Chondrocyte (in vitro differentiated cells): ENCODE results near the gene PARN. TPM values are rescaled to one million over a fixed set of nuclear protein-coding genes. Genes with fewer than 3 reads are reported as not detected.

ENCODE experiments used
- DNase-seq: peaks from one replicate; pipeline ENCODE4 v3.0.0; 2021; ENCODE audit warnings: mixed read lengths, low spot score
- H3K27ac Mint-ChIP-seq: one replicate; pipeline ENCODE4 v1.8.0; 2021; ENCODE audit warnings: mild to moderate bottlenecking, moderate library complexity, mixed read lengths; ENCODE audit not compliant: unreplicated experiment
- H3K27me3 Mint-ChIP-seq: 2 replicates; pipeline ENCODE4 v1.8.0; 2021; ENCODE audit warnings: low read depth, mixed read lengths
- H3K36me3 Mint-ChIP-seq: 2 replicates; pipeline ENCODE4 v1.8.0; 2021; ENCODE audit warnings: low read depth, mixed read lengths
- H3K4me1 Mint-ChIP-seq: 2 replicates; pipeline ENCODE4 v1.8.0; 2021; ENCODE audit warnings: low read depth, mild to moderate bottlenecking, mixed read lengths
- H3K4me3 Mint-ChIP-seq: one replicate; pipeline ENCODE4 v1.8.0; 2021; ENCODE audit warnings: mild to moderate bottlenecking, moderate library complexity, mixed read lengths; ENCODE audit not compliant: unreplicated experiment
- H3K9me3 Mint-ChIP-seq: 2 replicates; pipeline ENCODE4 v1.8.0; 2021; ENCODE audit warnings: low read depth, mixed read lengths
- CTCF ChIP-seq: fragments of 200-600 bp; sonication (generic); IDR thresholded peaks from 2 replicates; pipeline ENCODE4 v1.5.0; 2021; ENCODE audit warnings: antibody characterized with exemption, mild to moderate bottlenecking, moderate library complexity
- total RNA-seq: library from RNA; stranded (reverse); gene quantifications from 3 replicates; pipeline ENCODE4 v1.2.1, GENCODE V29; 2021

PARN gene
- total RNA-seq, 1 donor from 2014 or later: 24.1 TPM

- peaks cover under 1% of the 10 kb centered on the region for H3K36me3 Mint-ChIP-seq
- no peak for DNase-seq
- no peaks in the 10 kb centered on the region for H3K27me3 Mint-ChIP-seq
- H3K27ac Mint-ChIP-seq: no peak overlapping the region
- TF ChIP-seq CTCF: no peak
- H3K4me1 Mint-ChIP-seq: peaks cover 26% of the 10 kb centered on the region
- H3K4me3 Mint-ChIP-seq: no peak overlapping the region
- H3K9me3 Mint-ChIP-seq: no peaks in the 10 kb centered on the region
These were observed 104.5 kb downstream of the PARN start for GRCh38 chr16:14525596-14525995.

- Mint-ChIP-seq H3K9me3 (no peaks in the 10 kb centered on the region), H3K27me3 (no peaks in the 10 kb centered on the region), H3K4me1 (peaks cover 26% of the 10 kb centered on the region), H3K36me3 (no peaks in the 10 kb centered on the region), H3K4me3 (no peak overlapping the region), H3K27ac (no peak overlapping the region)
- no peak for TF ChIP-seq CTCF
- DNase-seq: no peak
These were observed 105.1 kb downstream of the PARN start for GRCh38 chr16:14524979-14525378.

GRCh38 chr16:14523632-14524031, 106.4 kb downstream of the PARN start:
- no peak for TF ChIP-seq CTCF
- DNase-seq: no peak
- H3K36me3 Mint-ChIP-seq: no peaks in the 10 kb centered on the region
- no peak overlapping the region for H3K4me3 Mint-ChIP-seq
- H3K9me3 Mint-ChIP-seq: no peaks in the 10 kb centered on the region
- H3K27me3 Mint-ChIP-seq: no peaks in the 10 kb centered on the region
- H3K4me1 Mint-ChIP-seq: peaks cover 17% of the 10 kb centered on the region
- no peak overlapping the region for H3K27ac Mint-ChIP-seq

- H3K27ac Mint-ChIP-seq: no peak overlapping the region
- H3K4me1 Mint-ChIP-seq: peaks cover 7% of the 10 kb centered on the region
- no peak for TF ChIP-seq CTCF
- no peak overlapping the region for H3K4me3 Mint-ChIP-seq
- no peaks in the 10 kb centered on the region for H3K36me3 Mint-ChIP-seq
- DNase-seq: no peak
- no peaks in the 10 kb centered on the region for H3K9me3 Mint-ChIP-seq
- no peaks in the 10 kb centered on the region for H3K27me3 Mint-ChIP-seq
These were observed 107.4 kb downstream of the PARN start for GRCh38 chr16:14522671-14523070.

GRCh38 chr16:14520753-14521152, 109.3 kb downstream of the PARN start:
- Mint-ChIP-seq H3K27ac (no peak overlapping the region), H3K4me3 (no peak overlapping the region), H3K36me3 (no peaks in the 10 kb centered on the region), H3K4me1 (no peaks in the 10 kb centered on the region), H3K27me3 (no peaks in the 10 kb centered on the region), H3K9me3 (no peaks in the 10 kb centered on the region)
- DNase-seq: no peak
- TF ChIP-seq CTCF: no peak
